ENCODE results near the gene HOATZ.

Gene HOATZ

GRCh38 chr11:111569476-111569875 is 54.9 kb downstream of the HOATZ start:
- Histone ChIP-seq H3K9ac (ENCODE audit: low read length) (no peak overlapping the region), H3K9me3 (ENCODE audit: control insufficient read depth, low read length) (no peaks in the 10 kb centered on the region), H3K36me3 (ENCODE audit: control insufficient read depth, insufficient read depth, low read length, severe bottlenecking) (no peaks in the 10 kb centered on the region), H3K4me3 (ENCODE audit: low read length) (no peak overlapping the region), H3K4me1 (ENCODE audit: control insufficient read depth, insufficient read depth, low read length) (peaks cover 14% of the 10 kb centered on the region), H3K27me3 (replicated peaks; ENCODE audit: control insufficient read depth, insufficient read depth, low read length) (no peaks in the 10 kb centered on the region)
- DNase-seq (ENCODE audit: low read depth): no peak

GRCh38 chr11:111570796-111571195 is 56.2 kb downstream of the HOATZ start:
- Histone ChIP-seq H3K4me1 (ENCODE audit: control insufficient read depth, insufficient read depth, low read length) (peaks cover 18% of the 10 kb centered on the region), H3K27me3 (replicated peaks; ENCODE audit: control insufficient read depth, insufficient read depth, low read length) (no peaks in the 10 kb centered on the region), H3K4me3 (ENCODE audit: low read length) (no peak overlapping the region), H3K9me3 (ENCODE audit: control insufficient read depth, low read length) (no peaks in the 10 kb centered on the region), H3K36me3 (ENCODE audit: control insufficient read depth, insufficient read depth, low read length, severe bottlenecking) (no peaks in the 10 kb centered on the region), H3K9ac (ENCODE audit: low read length) (no peak overlapping the region)
- no peak for DNase-seq (ENCODE audit: low read depth)

GRCh38 chr11:111571829-111572501 is 57.4 kb downstream of the HOATZ start:
- H3K9me3 ChIP-seq (ENCODE audit: control insufficient read depth, low read length): no peaks in the 10 kb centered on the region
- H3K27me3 ChIP-seq (replicated peaks; ENCODE audit: control insufficient read depth, insufficient read depth, low read length): no peaks in the 10 kb centered on the region
- DNase-seq (ENCODE audit: low read depth): no peak
- no peaks in the 10 kb centered on the region for H3K36me3 ChIP-seq (ENCODE audit: control insufficient read depth, insufficient read depth, low read length, severe bottlenecking)
- H3K4me3 ChIP-seq (ENCODE audit: low read length): no peak overlapping the region
- H3K9ac ChIP-seq (ENCODE audit: low read length): no peak overlapping the region
- H3K4me1 ChIP-seq (ENCODE audit: control insufficient read depth, insufficient read depth, low read length): peaks cover 18% of the 10 kb centered on the region

GRCh38 chr11:111572581-111572980 is 58.0 kb downstream of the HOATZ start:
- DNase-seq (ENCODE audit: low read depth): no peak
- Histone ChIP-seq H3K4me3 (ENCODE audit: low read length) (no peak overlapping the region), H3K27me3 (replicated peaks; ENCODE audit: control insufficient read depth, insufficient read depth, low read length) (no peaks in the 10 kb centered on the region), H3K4me1 (ENCODE audit: control insufficient read depth, insufficient read depth, low read length) (peaks cover 18% of the 10 kb centered on the region), H3K36me3 (ENCODE audit: control insufficient read depth, insufficient read depth, low read length, severe bottlenecking) (no peaks in the 10 kb centered on the region), H3K9me3 (ENCODE audit: control insufficient read depth, low read length) (no peaks in the 10 kb centered on the region), H3K9ac (ENCODE audit: low read length) (no peak overlapping the region)

GRCh38 chr11:111573821-111574249 is 59.3 kb downstream of the HOATZ start:
- Histone ChIP-seq H3K9ac (ENCODE audit: low read length) (peak overlapping the region; percentile 64), H3K4me1 (ENCODE audit: control insufficient read depth, insufficient read depth, low read length) (peaks cover 18% of the 10 kb centered on the region), H3K4me3 (ENCODE audit: low read length) (peak overlapping the region; percentile 77), H3K27me3 (replicated peaks; ENCODE audit: control insufficient read depth, insufficient read depth, low read length) (no peaks in the 10 kb centered on the region), H3K9me3 (ENCODE audit: control insufficient read depth, low read length) (no peaks in the 10 kb centered on the region), H3K36me3 (ENCODE audit: control insufficient read depth, insufficient read depth, low read length, severe bottlenecking) (no peaks in the 10 kb centered on the region)
- peak; percentile 48 for DNase-seq (ENCODE audit: low read depth)

GRCh38 chr11:111574373-111575225 is 60.0 kb downstream of the HOATZ start:
- DNase-seq (ENCODE audit: low read depth): no peak
- Histone ChIP-seq H3K9me3 (ENCODE audit: control insufficient read depth, low read length) (no peaks in the 10 kb centered on the region), H3K36me3 (ENCODE audit: control insufficient read depth, insufficient read depth, low read length, severe bottlenecking) (no peaks in the 10 kb centered on the region), H3K4me1 (ENCODE audit: control insufficient read depth, insufficient read depth, low read length) (peaks cover 18% of the 10 kb centered on the region), H3K4me3 (ENCODE audit: low read length) (peak overlapping the region; percentile 77), H3K9ac (ENCODE audit: low read length) (peak overlapping the region; percentile 64), H3K27me3 (replicated peaks; ENCODE audit: control insufficient read depth, insufficient read depth, low read length) (no peaks in the 10 kb centered on the region)

GRCh38 chr11:111575740-111576139 is 61.2 kb downstream of the HOATZ start:
- no peak for DNase-seq (ENCODE audit: low read depth)
- no peak overlapping the region for H3K4me3 ChIP-seq (ENCODE audit: low read length)
- peaks cover 18% of the 10 kb centered on the region for H3K4me1 ChIP-seq (ENCODE audit: control insufficient read depth, insufficient read depth, low read length)
- H3K36me3 ChIP-seq (ENCODE audit: control insufficient read depth, insufficient read depth, low read length, severe bottlenecking): no peaks in the 10 kb centered on the region
- no peak overlapping the region for H3K9ac ChIP-seq (ENCODE audit: low read length)
- no peaks in the 10 kb centered on the region for H3K9me3 ChIP-seq (ENCODE audit: control insufficient read depth, low read length)
- no peaks in the 10 kb centered on the region for H3K27me3 ChIP-seq (replicated peaks; ENCODE audit: control insufficient read depth, insufficient read depth, low read length)

GRCh38 chr11:111577821-111578220 is 63.2 kb downstream of the HOATZ start:
- no peak for DNase-seq (ENCODE audit: low read depth)

GRCh38 chr11:111581341-111581740 is 66.8 kb downstream of the HOATZ start:
- no peak for DNase-seq (ENCODE audit: low read depth)
- H3K4me3 ChIP-seq (ENCODE audit: low read length): no peak overlapping the region
- H3K9me3 ChIP-seq (ENCODE audit: control insufficient read depth, low read length): no peaks in the 10 kb centered on the region
- no peaks in the 10 kb centered on the region for H3K27me3 ChIP-seq (replicated peaks; ENCODE audit: control insufficient read depth, insufficient read depth, low read length)
- no peaks in the 10 kb centered on the region for H3K4me1 ChIP-seq (ENCODE audit: control insufficient read depth, insufficient read depth, low read length)
- H3K36me3 ChIP-seq (ENCODE audit: control insufficient read depth, insufficient read depth, low read length, severe bottlenecking): no peaks in the 10 kb centered on the region
- no peak overlapping the region for H3K9ac ChIP-seq (ENCODE audit: low read length)

More at GRCh38 chr11:111577821-111578220, 63.2 kb downstream of the HOATZ start:
- H3K36me3 ChIP-seq (ENCODE audit: control insufficient read depth, insufficient read depth, low read length, severe bottlenecking): no peaks in the 10 kb centered on the region
- H3K27me3 ChIP-seq (replicated peaks; ENCODE audit: control insufficient read depth, insufficient read depth, low read length): no peaks in the 10 kb centered on the region
- no peak overlapping the region for H3K9ac ChIP-seq (ENCODE audit: low read length)
- no peaks in the 10 kb centered on the region for H3K9me3 ChIP-seq (ENCODE audit: control insufficient read depth, low read length)
- H3K4me3 ChIP-seq (ENCODE audit: low read length): no peak overlapping the region
- H3K4me1 ChIP-seq (ENCODE audit: control insufficient read depth, insufficient read depth, low read length): peaks cover 10% of the 10 kb centered on the region

GRCh38 chr11:111582163-111582562 is 67.6 kb downstream of the HOATZ start:
- H3K27me3 ChIP-seq (replicated peaks; ENCODE audit: control insufficient read depth, insufficient read depth, low read length): no peaks in the 10 kb centered on the region
- H3K4me3 ChIP-seq (ENCODE audit: low read length): no peak overlapping the region
- H3K36me3 ChIP-seq (ENCODE audit: control insufficient read depth, insufficient read depth, low read length, severe bottlenecking): no peaks in the 10 kb centered on the region
- H3K4me1 ChIP-seq (ENCODE audit: control insufficient read depth, insufficient read depth, low read length): peaks cover 3% of the 10 kb centered on the region
- no peaks in the 10 kb centered on the region for H3K9me3 ChIP-seq (ENCODE audit: control insufficient read depth, low read length)
- no peak overlapping the region for H3K9ac ChIP-seq (ENCODE audit: low read length)
- DNase-seq (ENCODE audit: low read depth): peak; percentile 30

GRCh38 chr11:111582881-111583280 is 68.3 kb downstream of the HOATZ start:
- H3K4me1 ChIP-seq (ENCODE audit: control insufficient read depth, insufficient read depth, low read length): peaks cover 3% of the 10 kb centered on the region
- H3K27me3 ChIP-seq (replicated peaks; ENCODE audit: control insufficient read depth, insufficient read depth, low read length): no peaks in the 10 kb centered on the region
- H3K4me3 ChIP-seq (ENCODE audit: low read length): no peak overlapping the region
- DNase-seq (ENCODE audit: low read depth): peak; percentile 54
- H3K9ac ChIP-seq (ENCODE audit: low read length): no peak overlapping the region
- H3K9me3 ChIP-seq (ENCODE audit: control insufficient read depth, low read length): no peaks in the 10 kb centered on the region
- no peaks in the 10 kb centered on the region for H3K36me3 ChIP-seq (ENCODE audit: control insufficient read depth, insufficient read depth, low read length, severe bottlenecking)

Data from adipocyte (in vitro differentiated cells).